Progenitor cell of endocrine pancreas (in vitro differentiated cells): ENCODE data around the gene OTUD5. TPM values are rescaled to one million over a fixed set of nuclear protein-coding genes. Genes with fewer than 3 reads are reported as not detected.

Experiments
- DNase-seq: peaks from one replicate; pipeline ENCODE4 v3.0.0; 2021; ENCODE audit warnings: low spot score; ENCODE audit not compliant: unreplicated experiment
- H3K27ac Mint-ChIP-seq: 2 replicates; pipeline ENCODE4 v1.8.0; 2021; ENCODE audit warnings: mild to moderate bottlenecking, moderate library complexity, mixed read lengths
- H3K27me3 Mint-ChIP-seq: 2 replicates; pipeline ENCODE4 v1.8.0; 2021; ENCODE audit warnings: mixed read lengths
- H3K36me3 Mint-ChIP-seq: 2 replicates; pipeline ENCODE4 v1.8.0; 2022; ENCODE audit warnings: mixed read lengths; ENCODE audit not compliant: insufficient read depth
- H3K4me1 Mint-ChIP-seq: 2 replicates; pipeline ENCODE4 v1.8.0; 2021; ENCODE audit warnings: low read depth, mixed read lengths
- H3K4me3 Mint-ChIP-seq: 2 replicates; pipeline ENCODE4 v1.8.0; 2021; ENCODE audit warnings: low read depth, mild to moderate bottlenecking, moderate library complexity, mixed read lengths
- H3K9me3 Mint-ChIP-seq: 2 replicates; pipeline ENCODE4 v1.8.0; 2021; ENCODE audit warnings: low read depth, mixed read lengths
- CTCF ChIP-seq: fragments of 200-600 bp; sonication (generic); IDR thresholded peaks from one replicate; pipeline ENCODE4 v1.5.0; 2021; ENCODE audit warnings: antibody characterized with exemption, mild to moderate bottlenecking; ENCODE audit not compliant: unreplicated experiment
- total RNA-seq: library from RNA; stranded (reverse); gene quantifications from 2 replicates; pipeline ENCODE4 v1.2.1, GENCODE V29; 2021

OTUD5 gene
- total RNA-seq, 1 donor from 2014 or later, result 53.3 TPM

- Mint-ChIP-seq H3K4me3 (no peak overlapping the region), H3K4me1 (no peaks in the 10 kb centered on the region), H3K27ac (no peak overlapping the region), H3K27me3 (no peaks in the 10 kb centered on the region), H3K9me3 (no peaks in the 10 kb centered on the region), H3K36me3 (peaks cover 6% of the 10 kb centered on the region)
- TF ChIP-seq CTCF, result no peak
- DNase-seq, result no peak
Observed at GRCh38 chrX:48903290-48903689, 54.1 kb downstream of the OTUD5 start.

- no peaks in the 10 kb centered on the region for H3K9me3 Mint-ChIP-seq
- peaks cover 1% of the 10 kb centered on the region for H3K4me1 Mint-ChIP-seq
- H3K4me3 Mint-ChIP-seq, result no peak overlapping the region
- peaks cover 6% of the 10 kb centered on the region for H3K36me3 Mint-ChIP-seq
- TF ChIP-seq CTCF, result no peak
- no peak for DNase-seq
- H3K27me3 Mint-ChIP-seq, result no peaks in the 10 kb centered on the region
- H3K27ac Mint-ChIP-seq, result no peak overlapping the region
Observed at GRCh38 chrX:48902776-48903175, 54.6 kb downstream of the OTUD5 start.

GRCh38 chrX:48902135-48902534 lies 55.3 kb downstream of the OTUD5 start:
- Mint-ChIP-seq H3K27me3 (no peaks in the 10 kb centered on the region), H3K9me3 (no peaks in the 10 kb centered on the region), H3K4me3 (no peak overlapping the region), H3K4me1 (peaks cover 1% of the 10 kb centered on the region), H3K36me3 (peaks cover 6% of the 10 kb centered on the region), H3K27ac (peak overlapping the region; percentile 5)
- TF ChIP-seq CTCF, result no peak
- DNase-seq, result no peak

GRCh38 chrX:48901069-48901468 lies 56.3 kb downstream of the OTUD5 start:
- H3K4me1 Mint-ChIP-seq, result peaks cover 5% of the 10 kb centered on the region
- TF ChIP-seq CTCF, result no peak
- no peak overlapping the region for H3K4me3 Mint-ChIP-seq
- H3K27ac Mint-ChIP-seq, result no peak overlapping the region
- no peaks in the 10 kb centered on the region for H3K27me3 Mint-ChIP-seq
- H3K9me3 Mint-ChIP-seq, result no peaks in the 10 kb centered on the region
- H3K36me3 Mint-ChIP-seq, result peaks cover 6% of the 10 kb centered on the region
- DNase-seq, result no peak

- no peak for TF ChIP-seq CTCF
- H3K4me1 Mint-ChIP-seq, result peaks cover 7% of the 10 kb centered on the region
- H3K4me3 Mint-ChIP-seq, result peak overlapping the region; percentile 38
- peaks cover 4% of the 10 kb centered on the region for H3K36me3 Mint-ChIP-seq
- DNase-seq, result no peak
- H3K27me3 Mint-ChIP-seq, result no peaks in the 10 kb centered on the region
- H3K9me3 Mint-ChIP-seq, result peaks cover 6% of the 10 kb centered on the region
- no peak overlapping the region for H3K27ac Mint-ChIP-seq
Observed at GRCh38 chrX:48899078-48899410, 58.4 kb downstream of the OTUD5 start.
